ENCODE data around the gene MYG1. TPM values are rescaled to one million over a fixed set of nuclear protein-coding genes. Genes with fewer than 3 reads are reported as not detected.

The MYG1 gene
- total RNA-seq, 4 donors from 2014 or later, result 41.6 to 63.0 (median 46.2) TPM

DNA sequence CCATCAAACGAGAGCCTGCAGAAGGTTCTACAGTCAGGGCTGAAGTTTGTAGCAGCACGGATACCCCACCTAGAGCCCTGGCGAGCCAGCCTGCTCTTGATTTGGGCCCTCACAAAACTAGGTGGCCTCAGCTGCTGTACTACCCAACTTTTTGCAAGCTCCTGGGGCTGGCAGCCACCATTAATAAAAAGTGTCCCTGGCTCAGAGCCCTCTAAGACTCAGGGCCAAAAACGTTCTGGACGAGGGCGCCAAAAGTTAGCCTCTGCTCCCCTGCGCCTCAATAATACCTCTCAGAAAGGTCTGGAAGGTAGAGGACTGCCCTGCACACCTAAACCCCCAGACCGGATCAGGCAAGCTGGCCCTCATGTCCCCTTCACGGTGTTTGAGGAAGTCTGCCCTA, 13.0 kb upstream of the MYG1 start:
- 83% methylated on average over 8 of the region's 9 CpGs for WGBS
- no peaks in the 10 kb centered on the region for H3K4me1 ChIP-seq
- H3K9me3 ChIP-seq, result no peaks in the 10 kb centered on the region
- TF ChIP-seq POLR2A (IDR thresholded peaks at IDR 0.05; ENCODE audit: low read depth) (no peak), EP300 (IDR thresholded peaks at IDR 0.05) (no peak), POLR2AphosphoS5 (IDR thresholded peaks at IDR 0.05) (no peak)
- TF ChIP-seq, protein P1, sequence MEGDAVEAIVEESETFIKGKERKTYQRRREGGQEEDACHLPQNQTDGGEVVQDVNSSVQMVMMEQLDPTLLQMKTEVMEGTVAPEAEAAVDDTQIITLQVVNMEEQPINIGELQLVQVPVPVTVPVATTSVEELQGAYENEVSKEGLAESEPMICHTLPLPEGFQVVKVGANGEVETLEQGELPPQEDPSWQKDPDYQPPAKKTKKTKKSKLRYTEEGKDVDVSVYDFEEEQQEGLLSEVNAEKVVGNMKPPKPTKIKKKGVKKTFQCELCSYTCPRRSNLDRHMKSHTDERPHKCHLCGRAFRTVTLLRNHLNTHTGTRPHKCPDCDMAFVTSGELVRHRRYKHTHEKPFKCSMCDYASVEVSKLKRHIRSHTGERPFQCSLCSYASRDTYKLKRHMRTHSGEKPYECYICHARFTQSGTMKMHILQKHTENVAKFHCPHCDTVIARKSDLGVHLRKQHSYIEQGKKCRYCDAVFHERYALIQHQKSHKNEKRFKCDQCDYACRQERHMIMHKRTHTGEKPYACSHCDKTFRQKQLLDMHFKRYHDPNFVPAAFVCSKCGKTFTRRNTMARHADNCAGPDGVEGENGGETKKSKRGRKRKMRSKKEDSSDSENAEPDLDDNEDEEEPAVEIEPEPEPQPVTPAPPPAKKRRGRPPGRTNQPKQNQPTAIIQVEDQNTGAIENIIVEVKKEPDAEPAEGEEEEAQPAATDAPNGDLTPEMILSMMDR (IDR thresholded peaks at IDR 0.05), result no peak
- no peak overlapping the region for H3K4me3 ChIP-seq
- H3K27me3 ChIP-seq, result no peaks in the 10 kb centered on the region
- intact Hi-C loops (cut with DNase I), result loop anchor here (2.0 kb wide), 1 partner anchor 74 kb away; no protein-coding TSS in a partner anchor
- DNase-seq (ENCODE audit: extremely low spot score), result no peak
- H3K27ac ChIP-seq (replicated peaks in 1 of 4), result no peak overlapping the region
- H3K36me3 ChIP-seq, result no peaks in the 10 kb centered on the region

DNA sequence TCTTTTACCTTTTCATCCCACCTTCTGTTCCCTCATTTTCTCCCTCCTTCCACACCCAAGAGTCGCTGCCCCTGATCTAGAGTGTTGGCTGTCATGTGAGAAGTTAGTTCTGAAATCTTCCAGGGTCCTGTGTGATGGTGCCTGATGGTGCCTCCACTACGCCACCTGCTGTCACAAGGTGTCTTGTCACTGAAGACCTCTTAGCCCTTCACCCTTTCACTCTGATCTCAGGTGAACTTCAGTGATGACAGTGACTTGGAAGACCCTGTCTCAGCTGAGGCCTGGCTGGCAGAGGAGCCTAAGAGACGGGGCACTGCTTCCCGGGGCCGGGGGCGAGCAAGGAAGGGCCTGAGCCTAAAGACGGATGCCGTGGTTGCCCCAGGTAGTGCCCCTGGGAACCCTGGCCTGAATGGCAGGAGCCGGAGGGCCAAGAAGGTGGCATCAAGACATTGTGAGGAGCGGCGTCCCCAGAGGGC, 11.7 kb upstream of the MYG1 start:
- Histone ChIP-seq H3K9me3 (no peaks in the 10 kb centered on the region), H3K36me3 (no peaks in the 10 kb centered on the region), H3K4me3 (no peak overlapping the region), H3K27me3 (no peaks in the 10 kb centered on the region), H3K27ac (replicated peaks in 1 of 4) (no peak overlapping the region), H3K4me1 (no peaks in the 10 kb centered on the region)
- no peak for TF ChIP-seq POLR2A (IDR thresholded peaks at IDR 0.05; ENCODE audit: low read depth)
- peak in 1 of 2 donors; percentile 27 for TF ChIP-seq POLR2AphosphoS5 (IDR thresholded peaks at IDR 0.05)
- no peak for TF ChIP-seq EP300 (IDR thresholded peaks at IDR 0.05)
- TF ChIP-seq, protein P1 (IDR thresholded peaks at IDR 0.05), result peak; percentile 59 to 78 (median 64)
- no peak for DNase-seq (ENCODE audit: extremely low spot score)
- intact Hi-C loops (cut with DNase I), result loop anchor here (2.0 kb wide), 1 partner anchor 75 kb away; no protein-coding TSS in a partner anchor
- WGBS, result 68% methylated on average over 5 of the region's 11 CpGs

DNA sequence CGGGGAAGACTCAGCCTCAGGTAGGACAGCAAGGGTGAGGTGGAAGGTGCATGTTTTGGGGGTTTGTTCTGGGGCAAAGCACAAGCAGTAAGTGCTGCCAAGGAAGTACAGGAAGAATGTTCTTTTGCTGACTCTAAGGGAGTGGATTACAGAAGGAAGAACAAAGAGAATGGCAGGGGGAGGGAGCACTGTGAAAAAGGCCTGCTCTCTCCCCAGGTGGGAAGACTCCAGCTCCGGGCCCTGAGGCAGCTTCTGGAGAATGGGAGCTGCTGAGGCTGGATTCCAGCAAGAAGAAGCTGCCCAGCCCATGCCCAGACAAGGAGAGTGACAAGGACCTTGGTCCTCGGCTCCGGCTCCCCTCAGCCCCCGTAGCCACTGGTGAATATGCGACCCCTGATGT, 11.2 kb upstream of the MYG1 start:
- no peaks in the 10 kb centered on the region for H3K4me1 ChIP-seq
- 94% methylated on average over 4 of the region's 6 CpGs for WGBS
- intact Hi-C loops (cut with DNase I), result no loop called here
- no peak overlapping the region for H3K4me3 ChIP-seq
- H3K9me3 ChIP-seq, result no peaks in the 10 kb centered on the region
- no peak overlapping the region for H3K27ac ChIP-seq (replicated peaks in 1 of 4)
- H3K27me3 ChIP-seq, result no peaks in the 10 kb centered on the region
- H3K36me3 ChIP-seq, result no peaks in the 10 kb centered on the region
- TF ChIP-seq POLR2AphosphoS5 (IDR thresholded peaks at IDR 0.05) (no peak), POLR2A (IDR thresholded peaks at IDR 0.05; ENCODE audit: low read depth) (no peak), EP300 (IDR thresholded peaks at IDR 0.05) (no peak)
- TF ChIP-seq, protein P1 (IDR thresholded peaks at IDR 0.05), result no peak
- DNase-seq (ENCODE audit: extremely low spot score), result no peak

DNA sequence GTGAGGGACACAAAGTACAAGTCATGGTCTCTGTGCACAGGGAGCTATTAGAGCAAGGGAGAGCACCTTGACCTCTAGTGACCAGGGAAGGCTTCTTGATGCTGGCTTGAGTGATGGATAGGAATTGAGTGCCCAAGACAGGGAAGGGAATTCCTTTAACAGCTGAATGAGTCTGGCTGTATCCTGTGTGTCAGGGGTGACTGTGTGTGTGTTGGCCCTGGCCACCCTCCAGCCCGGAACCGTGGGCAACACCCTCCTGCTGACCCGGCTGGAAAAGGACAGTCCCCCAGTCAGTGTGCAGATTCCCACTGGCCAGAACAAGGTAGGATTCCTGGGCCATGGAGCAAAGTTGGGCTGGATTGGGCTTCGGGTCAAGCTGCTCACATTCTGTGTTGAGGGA, 9.6 kb upstream of the MYG1 start:
- no peak for TF ChIP-seq POLR2AphosphoS5 (IDR thresholded peaks at IDR 0.05)
- TF ChIP-seq POLR2A (IDR thresholded peaks at IDR 0.05; ENCODE audit: low read depth), result no peak
- no peak for TF ChIP-seq EP300 (IDR thresholded peaks at IDR 0.05)
- TF ChIP-seq, protein P1 (IDR thresholded peaks at IDR 0.05), result no peak
- H3K27me3 ChIP-seq, result no peaks in the 10 kb centered on the region
- peaks cover 4 to 6% (median 5%) of the 10 kb centered on the region in 4 donors for H3K4me1 ChIP-seq
- no peak for DNase-seq (ENCODE audit: extremely low spot score)
- H3K36me3 ChIP-seq, result no peaks in the 10 kb centered on the region
- 100% methylated on average over 1 of the region's 4 CpGs for WGBS
- no peaks in the 10 kb centered on the region for H3K9me3 ChIP-seq
- H3K4me3 ChIP-seq, result no peak overlapping the region
- intact Hi-C loops (cut with DNase I), result no loop called here
- no peak overlapping the region for H3K27ac ChIP-seq (replicated peaks in 1 of 4)

DNA sequence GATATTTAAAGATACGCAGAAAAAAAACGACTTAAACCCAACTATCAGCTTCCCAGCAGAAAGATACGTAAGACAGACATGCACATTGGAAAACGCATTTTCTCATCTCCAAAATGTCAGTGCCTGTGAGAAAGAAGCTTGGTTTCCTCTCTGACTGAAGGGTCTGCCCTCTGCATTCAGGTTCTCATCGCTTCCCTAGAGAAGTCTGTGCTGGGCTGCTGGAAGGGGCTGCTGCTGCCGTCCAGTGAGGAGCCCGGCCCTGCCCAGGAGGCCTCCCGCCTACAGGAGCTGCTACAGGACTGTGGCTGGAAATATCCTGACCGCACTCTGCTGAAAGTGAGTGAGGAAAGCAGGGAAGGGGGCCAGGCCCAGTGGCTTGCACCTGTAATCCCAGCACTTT, 8.8 kb upstream of the MYG1 start:
- H3K27ac ChIP-seq (replicated peaks in 1 of 4), result no peak overlapping the region
- TF ChIP-seq POLR2AphosphoS5 (IDR thresholded peaks at IDR 0.05) (no peak), EP300 (IDR thresholded peaks at IDR 0.05) (no peak), POLR2A (IDR thresholded peaks at IDR 0.05; ENCODE audit: low read depth) (no peak)
- no peaks in the 10 kb centered on the region for H3K36me3 ChIP-seq
- H3K4me1 ChIP-seq, result peaks cover 6 to 9% (median 8%) of the 10 kb centered on the region in 4 donors
- no peak overlapping the region for H3K4me3 ChIP-seq
- H3K27me3 ChIP-seq, result no peaks in the 10 kb centered on the region
- no peaks in the 10 kb centered on the region for H3K9me3 ChIP-seq
- DNase-seq (ENCODE audit: extremely low spot score), result no peak
- intact Hi-C loops (cut with DNase I), result no loop called here
- WGBS, result 85% methylated on average over 9 of the region's 9 CpGs
